GM19397 (cell line): Measurements from ENCODE around the gene ZNF3.
"Not testable (repeated sequence)": the region's sequence is repeated elsewhere in the genome, so short reads cannot be mapped to it uniquely, and the experiment has no call there.

Experiments used
- ATAC-seq: cut with Tn5 transposase; IDR thresholded peaks from one replicate; pipeline ENCODE4 v1.9.1; 2021; ENCODE audit warnings: mild to moderate bottlenecking, moderate library complexity; ENCODE audit not compliant: unreplicated experiment

The ZNF3 gene

DNA sequence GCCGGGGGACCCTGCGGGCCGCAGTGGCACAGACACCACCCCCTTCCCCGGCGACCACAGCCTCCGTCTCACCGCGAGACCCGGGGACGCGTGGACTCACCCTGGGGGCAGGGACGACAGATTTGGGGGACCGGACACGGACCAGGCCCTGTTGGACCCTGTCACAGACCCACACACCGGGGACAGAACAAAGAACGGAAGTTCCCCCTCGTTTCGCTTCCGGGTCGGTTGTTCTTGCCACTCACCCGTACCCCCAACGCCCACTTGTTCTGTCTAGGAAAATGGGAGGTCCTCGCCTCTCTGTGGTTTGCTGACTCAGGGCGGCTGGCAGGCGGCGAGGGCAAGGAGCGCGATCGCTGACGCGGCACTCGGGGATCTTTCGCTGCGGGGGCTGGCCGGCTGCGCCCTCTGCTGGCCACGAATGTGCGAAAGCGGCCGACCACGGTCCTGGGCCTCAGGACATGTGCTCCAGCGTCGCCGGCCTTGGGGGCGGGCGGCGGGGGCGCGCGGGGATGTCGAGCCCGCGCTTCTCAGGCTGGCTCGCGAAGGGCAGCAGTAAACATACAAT lies at the start of gene ZNF3:
Gene ZNF3, minus strand, starts transcription at position 189 of the 568 bp plus-strand sequence. CDS start 4,366 bp downstream, outside the sequence.
- ATAC-seq, result peak; percentile 78

DNA sequence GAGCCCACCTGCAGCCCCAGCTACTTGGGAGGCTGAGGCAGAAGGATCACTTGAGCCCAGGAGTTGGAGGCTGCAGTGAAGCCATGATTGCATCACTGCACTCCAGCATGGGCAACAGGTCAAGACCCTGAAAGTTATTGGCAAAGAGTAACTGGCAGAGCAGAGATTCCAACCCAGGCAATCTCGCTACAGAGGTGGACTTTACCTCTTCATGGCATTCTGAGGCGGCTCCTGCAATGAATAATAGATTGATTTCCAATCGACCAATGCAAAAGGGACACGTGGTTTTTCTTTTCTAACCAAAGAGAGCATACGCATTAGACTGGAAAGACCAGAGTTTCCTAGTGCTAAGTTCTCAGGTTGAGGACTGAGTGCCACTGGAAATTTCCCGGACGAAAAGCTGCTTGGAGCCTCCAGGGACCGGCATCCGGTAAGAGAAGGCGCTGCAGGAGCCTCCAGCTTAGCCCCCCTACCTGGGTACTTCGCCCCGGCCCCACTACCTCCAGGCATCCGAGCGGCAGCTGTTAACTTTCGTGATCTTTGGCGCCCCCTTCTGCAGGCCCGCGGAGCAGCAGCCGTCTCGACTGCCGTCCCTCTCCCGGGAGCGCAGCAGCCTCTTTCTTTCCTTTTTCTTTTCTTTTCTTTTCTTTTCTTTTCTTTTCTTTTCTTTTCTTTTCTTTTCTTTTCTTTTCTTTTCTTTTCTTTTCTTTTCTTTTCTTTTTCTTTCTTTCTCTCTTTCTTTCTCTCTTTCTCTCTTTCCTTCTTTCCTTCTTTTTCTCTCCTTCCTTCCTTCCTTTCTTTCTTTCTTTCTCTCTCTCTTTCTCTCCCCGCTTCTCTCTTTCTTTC lies 49.3 kb upstream of the ZNF3 start:
- no peak for ATAC-seq

DNA sequence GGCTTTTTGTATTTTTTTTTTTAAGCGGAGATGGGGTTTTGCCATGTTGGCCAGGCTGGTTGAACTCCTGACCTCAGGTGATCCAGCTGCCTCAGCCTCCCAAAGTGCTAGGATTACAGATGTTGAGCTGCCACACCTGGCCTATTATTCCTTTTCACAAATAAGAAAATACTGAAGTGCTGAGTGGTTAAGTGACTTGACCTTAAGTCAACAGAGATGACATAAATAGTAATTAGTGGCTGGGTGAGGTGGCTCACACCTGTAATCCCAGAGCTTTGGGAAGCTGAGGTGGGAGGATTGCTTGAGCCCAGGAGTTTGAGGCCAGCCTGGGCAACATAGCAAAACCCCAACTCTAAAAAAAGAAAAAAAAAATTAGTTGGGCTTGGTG lies 48.7 kb upstream of the ZNF3 start:
- ATAC-seq, result not testable (repeated sequence)

GRCh38 chr7:100128637-100128963 lies 47.1 kb upstream of the ZNF3 start:
- no peak for ATAC-seq

- ATAC-seq, result no peak
Observed at GRCh38 chr7:100127866-100128636, 46.5 kb upstream of the ZNF3 start.

- peak; percentile 65 for ATAC-seq
Observed at GRCh38 chr7:100126931-100127865, 45.7 kb upstream of the ZNF3 start, which contains the start of gene MBLAC1. MBLAC1 (plus strand) TSS chr7:100126967; CDS start chr7:100127396, 429 bp downstream.

DNA sequence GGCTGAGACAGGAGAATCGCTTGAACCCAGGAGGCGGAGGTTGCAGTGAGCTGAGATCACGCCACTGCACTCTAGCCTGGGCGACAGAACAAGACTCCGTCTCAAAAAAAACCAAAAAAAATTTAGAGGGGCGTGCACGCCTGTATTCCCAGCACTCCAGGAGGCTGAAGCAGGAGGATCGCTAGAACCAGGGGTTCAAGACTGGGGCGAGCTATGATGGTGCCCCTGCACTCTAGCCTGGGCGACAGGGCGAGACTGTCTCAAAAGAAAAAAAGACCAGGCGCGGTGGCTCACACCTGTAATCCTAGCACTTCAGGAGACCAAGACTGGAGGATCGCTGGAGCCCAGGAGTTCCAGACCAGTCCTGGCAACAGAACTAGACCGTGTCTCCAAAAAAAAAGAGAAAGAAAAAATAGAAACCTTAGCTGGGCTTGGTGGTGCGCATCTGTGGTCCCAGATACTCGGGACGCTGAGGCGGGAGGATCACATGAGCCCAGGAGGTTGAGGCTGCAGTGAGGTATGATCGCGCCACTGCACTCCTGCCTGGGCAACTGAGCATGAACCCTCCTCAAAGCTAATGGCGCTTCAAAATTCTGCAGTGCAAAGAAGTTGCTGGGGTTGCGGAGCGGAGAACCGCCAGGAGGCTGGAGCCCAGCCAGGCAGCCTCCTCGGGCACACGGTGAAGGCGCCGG lies 44.9 kb upstream of the ZNF3 start:
- ATAC-seq, result no peak

DNA sequence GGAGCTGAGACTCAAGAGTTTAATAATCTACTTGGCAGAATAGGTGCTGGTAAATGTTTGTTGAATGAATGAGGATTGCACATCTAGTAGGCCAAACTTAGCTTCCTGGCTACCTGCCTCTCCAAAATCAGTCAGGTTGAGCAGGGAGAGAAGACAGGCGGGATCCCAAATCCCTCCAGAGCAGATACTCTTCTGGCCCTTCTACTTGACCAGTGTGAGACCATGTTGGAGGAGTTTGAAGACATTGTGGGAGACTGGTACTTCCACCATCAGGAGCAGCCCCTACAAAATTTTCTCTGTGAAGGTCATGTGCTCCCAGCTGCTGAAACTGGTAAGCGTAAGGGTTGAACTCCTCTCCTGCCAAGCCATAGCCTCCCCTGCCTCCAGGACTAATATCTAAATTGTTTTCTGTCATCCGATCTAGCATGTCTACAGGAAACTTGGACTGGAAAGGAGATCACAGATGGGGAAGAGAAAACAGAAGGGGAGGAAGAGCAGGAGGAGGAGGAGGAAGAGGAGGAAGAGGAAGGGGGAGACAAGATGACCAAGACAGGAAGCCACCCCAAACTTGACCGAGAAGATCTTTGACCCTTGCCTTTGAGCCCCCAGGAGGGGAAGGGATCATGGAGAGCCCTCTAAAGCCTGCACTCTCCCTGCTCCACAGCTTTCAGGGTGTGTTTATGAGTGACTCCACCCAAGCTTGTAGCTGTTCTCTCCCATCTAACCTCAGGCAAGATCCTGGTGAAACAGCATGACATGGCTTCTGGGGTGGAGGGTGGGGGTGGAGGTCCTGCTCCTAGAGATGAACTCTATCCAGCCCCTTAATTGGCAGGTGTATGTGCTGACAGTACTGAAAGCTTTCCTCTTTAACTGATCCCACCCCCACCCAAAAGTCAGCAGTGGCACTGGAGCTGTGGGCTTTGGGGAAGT lies 43.0 kb upstream of the ZNF3 start:
- ATAC-seq, result no peak

DNA sequence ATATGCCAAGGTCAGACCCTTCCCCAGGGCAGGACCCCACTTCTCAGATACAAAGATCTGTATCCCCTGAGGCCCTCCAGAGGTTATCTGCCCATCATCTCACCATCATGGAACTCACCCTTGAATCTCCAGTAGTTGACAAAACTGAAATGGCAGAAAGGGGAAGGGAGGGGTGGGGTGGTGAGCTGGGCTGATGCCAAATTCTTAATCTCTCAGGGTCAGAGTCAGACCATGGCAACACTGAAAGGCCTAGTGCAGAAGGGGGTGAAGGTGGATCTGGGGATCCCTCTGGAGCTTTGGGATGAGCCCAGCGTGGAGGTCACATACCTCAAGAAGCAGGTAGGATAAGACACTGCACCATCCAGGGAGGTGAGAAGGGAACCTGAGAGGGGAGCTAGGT lies 41.0 kb upstream of the ZNF3 start:
- ATAC-seq, result no peak

GRCh38 chr7:100122067-100122466 lies 40.5 kb upstream of the ZNF3 start:
- ATAC-seq, result no peak

GRCh38 chr7:100120733-100121036 lies 39.2 kb upstream of the ZNF3 start:
- no peak for ATAC-seq

DNA sequence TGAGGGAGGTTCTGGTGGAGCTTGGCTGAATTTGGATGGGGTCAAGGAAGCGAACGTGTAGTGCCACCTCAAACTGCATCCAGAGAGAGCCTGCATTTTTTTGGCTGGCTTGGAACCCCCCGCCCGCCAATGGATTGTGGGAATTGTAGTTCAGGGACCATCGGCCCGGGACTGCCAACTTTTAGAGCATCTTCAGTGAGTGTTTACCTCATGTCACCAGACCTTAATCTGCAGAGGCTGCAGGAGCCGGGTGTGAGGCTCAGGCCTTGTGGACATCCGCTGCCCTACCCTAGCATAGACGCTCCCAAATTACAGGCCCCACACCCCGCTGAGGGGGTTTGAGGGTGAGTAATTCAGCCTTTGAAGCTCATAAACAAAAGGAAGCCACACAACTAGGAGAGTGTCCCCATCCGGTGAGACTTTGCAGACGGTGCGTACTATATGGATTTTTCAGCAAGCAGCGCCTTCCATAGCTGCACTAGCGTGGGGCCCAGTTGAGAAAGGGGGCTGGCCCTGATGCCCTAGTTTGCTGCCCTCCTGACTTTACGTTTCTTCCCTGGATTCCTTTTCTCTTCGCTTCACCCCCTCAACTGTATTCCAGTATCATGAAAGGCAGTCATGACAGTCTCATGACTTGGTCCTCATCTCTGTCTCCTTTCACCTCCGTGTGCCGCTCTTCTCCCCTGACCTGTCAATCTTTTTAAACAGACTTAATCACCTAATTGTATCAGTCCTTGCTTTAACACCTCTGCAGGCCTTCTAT lies 38.6 kb upstream of the ZNF3 start:
- peak; percentile 26 for ATAC-seq

DNA sequence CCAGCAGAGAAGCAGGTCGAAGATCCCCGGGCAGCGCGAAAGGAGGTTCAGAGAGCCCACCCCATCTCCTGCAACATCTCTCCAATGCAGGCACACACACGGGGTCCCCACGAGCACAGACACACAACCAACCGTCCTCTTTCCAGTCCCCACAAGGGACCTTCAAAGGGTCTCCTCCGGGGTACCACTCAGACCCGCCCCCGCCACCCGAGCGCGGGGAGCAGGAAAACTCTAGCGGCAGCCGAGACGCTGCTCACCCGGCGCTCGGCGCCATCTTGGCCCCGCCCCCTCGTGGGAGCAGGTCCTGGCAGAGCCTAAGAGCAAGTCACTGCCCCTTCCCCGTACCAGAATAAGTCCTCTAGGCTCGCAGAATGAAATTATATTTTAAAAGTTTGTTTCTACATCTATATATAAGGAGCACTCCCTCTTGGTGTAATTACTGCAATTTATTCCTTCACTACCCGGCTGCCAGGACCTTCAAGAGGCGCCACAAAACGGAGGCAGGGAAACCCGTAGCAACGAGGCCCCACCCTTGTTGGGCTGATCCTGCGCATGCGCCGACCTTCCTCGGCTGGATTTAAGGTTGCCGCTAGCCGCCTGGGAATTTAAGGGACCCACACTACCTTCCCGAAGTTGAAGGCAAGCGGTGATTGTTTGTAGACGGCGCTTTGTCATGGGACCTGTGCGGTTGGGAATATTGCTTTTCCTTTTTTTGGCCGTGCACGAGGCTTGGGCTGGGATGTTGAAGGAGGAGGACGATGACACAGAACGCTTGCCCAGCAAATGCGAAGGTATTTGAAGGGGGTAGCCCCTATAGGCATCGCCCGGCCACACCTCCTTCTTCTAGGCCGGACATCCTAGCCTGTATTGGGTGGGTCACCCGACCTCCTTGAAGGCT lies 37.8 kb upstream of the ZNF3 start, which contains the start of the genes CNPY4 and TAF6:
Gene CNPY4, plus strand, starts transcription at position 563 of the 898 bp plus-strand sequence. Its CDS starts 111 bp downstream, at position 674.
Gene TAF6, minus strand, starts transcription at position 287 of the 898 bp plus-strand sequence. CDS start 5,149 bp downstream, outside the sequence.
- ATAC-seq, result peak; percentile 70

DNA sequence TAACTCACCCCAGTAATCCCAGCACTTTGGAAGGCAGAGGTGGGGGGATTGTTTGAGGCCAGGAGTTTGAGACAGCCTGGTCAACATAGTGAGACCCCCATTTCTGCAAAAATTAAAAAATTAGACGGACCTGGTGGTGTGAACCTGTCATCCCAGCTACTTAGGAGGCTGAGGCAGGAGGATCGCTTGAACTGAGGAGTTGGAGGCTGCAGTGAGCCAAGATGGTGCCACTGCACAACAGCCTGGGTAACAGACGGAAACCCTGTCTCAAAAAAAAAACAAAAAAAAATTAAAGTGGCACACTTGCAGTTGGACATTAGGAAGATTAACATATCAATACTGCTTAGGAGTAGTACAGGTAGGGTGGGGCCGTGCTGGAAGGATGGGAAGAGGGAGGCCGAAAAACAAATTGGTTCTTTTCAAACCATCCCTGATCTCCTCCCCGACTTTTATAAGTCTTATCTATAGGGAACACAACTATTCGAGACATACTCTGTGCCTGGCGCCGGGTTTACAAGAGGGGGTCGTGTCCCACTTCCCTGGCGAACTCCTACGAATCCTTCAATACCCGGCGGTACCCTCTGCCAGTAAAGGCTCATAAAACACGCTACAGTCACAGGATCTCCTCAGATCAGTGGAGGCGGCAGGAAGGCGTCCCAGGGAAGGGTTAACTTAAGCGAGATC lies 37.0 kb upstream of the ZNF3 start:
- no peak for ATAC-seq

GRCh38 chr7:100115026-100115425 lies 33.5 kb upstream of the ZNF3 start:
- no peak for ATAC-seq

DNA sequence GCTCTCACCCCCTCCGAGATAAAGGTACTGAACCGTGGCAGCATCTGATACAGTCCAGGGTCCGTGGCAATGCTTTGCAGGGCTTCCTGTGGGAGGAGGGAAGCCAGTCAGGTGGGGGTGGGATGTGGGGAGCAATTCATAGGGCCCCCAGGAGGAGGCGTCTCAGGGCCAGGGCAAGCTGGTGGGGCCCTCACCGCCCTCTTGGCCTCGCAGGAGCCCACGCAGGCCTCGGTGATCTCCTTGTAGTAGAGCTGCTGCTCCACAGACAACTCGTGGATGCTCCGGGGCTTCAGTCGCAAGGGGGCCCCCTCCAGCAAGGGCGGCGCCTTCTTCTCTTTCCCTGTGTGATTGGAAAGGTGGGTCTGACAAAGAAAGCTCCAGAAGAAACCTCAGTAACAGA lies 30.4 kb upstream of the ZNF3 start:
- ATAC-seq, result no peak

DNA sequence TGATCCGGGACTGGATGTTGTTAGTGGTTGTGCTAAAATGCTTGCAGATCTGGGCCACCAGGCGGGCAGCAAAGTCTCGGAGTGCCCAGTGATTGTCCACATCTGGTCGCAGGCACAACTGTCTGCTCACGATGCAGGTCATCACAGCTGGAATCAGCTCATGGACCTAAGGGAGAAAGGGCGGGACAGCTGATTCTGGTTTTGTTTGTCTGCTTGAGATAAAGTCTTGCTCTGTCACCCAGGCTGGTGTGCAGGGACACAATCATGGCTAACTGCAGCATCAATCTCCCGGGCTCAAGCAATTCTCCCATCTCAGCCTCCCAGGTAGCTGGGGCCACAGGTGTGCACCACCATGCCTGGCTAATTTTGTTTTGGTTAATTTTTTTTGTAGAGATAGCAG lies 29.6 kb upstream of the ZNF3 start:
- no peak for ATAC-seq
